ENCODE results near the gene PAF1. TPM values are rescaled to one million over a fixed set of nuclear protein-coding genes. Genes with fewer than 3 reads are reported as not detected.

PAF1 gene
- 10 to 100 TPM; 41.3 to 49.5 (median 45.2) TPM for total RNA-seq

DNA sequence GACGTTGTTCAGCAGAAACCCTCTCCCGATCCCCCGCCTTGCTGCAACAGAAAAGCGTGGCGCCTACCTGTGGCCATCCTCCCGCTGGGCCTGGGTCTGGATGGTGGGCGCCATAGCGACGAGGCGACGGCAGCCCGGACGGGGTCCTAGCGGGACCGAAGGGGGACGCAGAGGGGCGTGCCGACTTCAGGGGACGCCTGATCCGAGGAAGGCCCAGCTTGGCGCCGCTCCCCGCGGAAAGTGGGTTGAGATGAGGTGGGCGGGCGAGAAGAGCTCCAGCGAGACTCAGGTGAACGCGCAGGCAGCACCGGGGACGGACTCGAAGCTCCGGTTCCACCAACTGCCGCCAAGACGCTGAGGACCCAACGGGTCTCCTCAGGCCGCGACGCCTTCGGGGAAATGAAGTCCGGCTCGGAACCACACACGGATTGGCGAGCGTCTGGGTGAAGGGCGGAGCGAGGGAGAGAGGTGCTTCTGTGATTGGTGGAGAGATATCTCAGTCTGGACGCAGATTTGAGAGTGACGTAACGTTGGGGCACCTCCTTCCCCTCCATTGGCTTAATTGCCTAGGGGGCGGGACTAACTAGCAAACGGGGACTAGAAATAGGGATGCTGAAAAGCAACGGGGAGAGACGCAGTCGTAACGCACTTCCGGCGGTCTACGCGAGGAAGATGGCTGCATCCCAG is at the start of gene PAF1, which contains the start of gene MED29:
TSS of gene PAF1 (minus strand) at position 356 of the 687 bp plus-strand sequence. CDS start at position 114, 242 bp downstream.
TSS of gene MED29 (plus strand) at position 628 of the 687 bp plus-strand sequence. CDS start at position 673, 45 bp downstream.
- TF ChIP-seq, protein P1, sequence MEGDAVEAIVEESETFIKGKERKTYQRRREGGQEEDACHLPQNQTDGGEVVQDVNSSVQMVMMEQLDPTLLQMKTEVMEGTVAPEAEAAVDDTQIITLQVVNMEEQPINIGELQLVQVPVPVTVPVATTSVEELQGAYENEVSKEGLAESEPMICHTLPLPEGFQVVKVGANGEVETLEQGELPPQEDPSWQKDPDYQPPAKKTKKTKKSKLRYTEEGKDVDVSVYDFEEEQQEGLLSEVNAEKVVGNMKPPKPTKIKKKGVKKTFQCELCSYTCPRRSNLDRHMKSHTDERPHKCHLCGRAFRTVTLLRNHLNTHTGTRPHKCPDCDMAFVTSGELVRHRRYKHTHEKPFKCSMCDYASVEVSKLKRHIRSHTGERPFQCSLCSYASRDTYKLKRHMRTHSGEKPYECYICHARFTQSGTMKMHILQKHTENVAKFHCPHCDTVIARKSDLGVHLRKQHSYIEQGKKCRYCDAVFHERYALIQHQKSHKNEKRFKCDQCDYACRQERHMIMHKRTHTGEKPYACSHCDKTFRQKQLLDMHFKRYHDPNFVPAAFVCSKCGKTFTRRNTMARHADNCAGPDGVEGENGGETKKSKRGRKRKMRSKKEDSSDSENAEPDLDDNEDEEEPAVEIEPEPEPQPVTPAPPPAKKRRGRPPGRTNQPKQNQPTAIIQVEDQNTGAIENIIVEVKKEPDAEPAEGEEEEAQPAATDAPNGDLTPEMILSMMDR (IDR thresholded peaks at IDR 0.05), result peak; percentile 12 to 29 (median 18)
- peak; percentile 94 to 98 (median 96) for TF ChIP-seq POLR2AphosphoS5 (IDR thresholded peaks at IDR 0.05)
- peak; percentile 59 for TF ChIP-seq POLR2A (IDR thresholded peaks at IDR 0.05)
- intact Hi-C loops (cut with DNase I; ENCODE audit: low total_unique reads), result no loop called here
- H3K27ac ChIP-seq, result peak within 1 kb of the TSS; percentile 99 to 100
- no peaks in the 10 kb centered on the region for H3K36me3 ChIP-seq
- H3K4me1 ChIP-seq, result peaks cover 8 to 15% of the 10 kb centered on the region in 2 donors
- H3K9me3 ChIP-seq, result no peaks in the 10 kb centered on the region
- H3K4me3 ChIP-seq, result peak within 1 kb of the TSS; percentile 64 to 95 (median 84)
- DNase-seq (ENCODE audit: low spot score in 2 of 2), result peak; percentile 97 to 99
- no peaks in the 10 kb centered on the region for H3K27me3 ChIP-seq

DNA sequence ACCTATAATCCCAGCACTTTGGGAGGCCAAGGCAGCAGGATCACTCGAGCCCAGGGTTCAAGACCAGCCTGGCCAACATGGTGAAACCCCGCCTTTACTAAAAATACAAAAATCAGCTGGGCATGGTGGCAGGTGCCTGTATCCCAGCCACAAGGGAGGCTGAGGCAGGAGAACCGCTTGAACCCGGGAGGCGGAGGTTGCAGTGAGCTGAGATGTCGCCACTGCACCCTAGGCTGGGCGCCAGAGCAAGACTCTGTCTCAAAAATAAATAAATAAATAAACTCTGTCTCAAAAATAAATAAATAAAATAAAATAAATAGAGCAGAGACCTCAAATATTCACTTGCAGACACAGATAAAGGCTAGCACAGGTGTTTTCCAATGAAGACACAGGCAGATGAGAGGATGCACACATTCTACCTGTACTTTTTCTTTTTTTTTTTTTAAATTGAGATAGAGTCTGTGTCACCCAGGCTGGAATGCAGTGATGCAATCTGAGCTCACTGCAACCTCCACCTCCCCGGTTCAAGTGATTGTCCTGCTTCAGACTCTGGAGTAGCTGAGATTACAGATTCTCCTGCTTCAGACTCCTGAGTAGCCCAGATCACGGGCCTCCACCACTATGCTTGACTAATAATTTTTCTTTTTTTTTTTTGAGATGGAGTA is 47.5 kb upstream of the PAF1 start:
- Histone ChIP-seq H3K36me3 (no peaks in the 10 kb centered on the region), H3K27me3 (no peaks in the 10 kb centered on the region), H3K27ac (no peak overlapping the region), H3K4me1 (peaks cover 4 to 19% of the 10 kb centered on the region in 2 donors), H3K4me3 (no peak overlapping the region), H3K9me3 (no peaks in the 10 kb centered on the region)
- intact Hi-C loops (cut with DNase I; ENCODE audit: low total_unique reads), result no loop called here
- TF ChIP-seq, protein P1 (IDR thresholded peaks at IDR 0.05), result no peak
- TF ChIP-seq POLR2A (IDR thresholded peaks at IDR 0.05) (no peak), POLR2AphosphoS5 (IDR thresholded peaks at IDR 0.05) (no peak)
- DNase-seq (ENCODE audit: low spot score in 2 of 2), result no peak

DNA sequence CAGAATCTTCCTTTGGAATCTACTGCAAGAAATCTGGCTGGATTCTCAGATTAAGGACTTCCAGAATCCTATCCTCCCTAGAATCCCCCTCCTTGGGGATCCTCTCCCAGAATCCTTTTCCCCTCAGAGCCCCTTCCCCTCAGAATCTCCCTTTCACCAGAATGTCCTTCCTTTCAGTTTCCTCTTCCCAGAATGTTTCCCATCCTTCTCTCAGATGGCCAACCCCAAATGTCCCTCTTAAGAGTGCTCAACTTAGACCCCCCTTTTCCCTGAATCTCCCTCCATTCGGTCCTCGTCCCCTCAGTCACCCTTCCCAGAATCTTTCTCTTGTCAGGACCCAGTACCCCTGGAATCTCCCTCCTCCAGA is 45.4 kb upstream of the PAF1 start:
- Histone ChIP-seq H3K27ac (peak overlapping the region; percentile 87 to 92), H3K9me3 (no peaks in the 10 kb centered on the region), H3K4me3 (peak overlapping the region; percentile 83 to 98 (median 91)), H3K4me1 (peaks cover 4 to 19% of the 10 kb centered on the region in 2 donors), H3K27me3 (no peaks in the 10 kb centered on the region), H3K36me3 (peaks cover 7% of the 10 kb centered on the region)
- no peak for TF ChIP-seq POLR2A (IDR thresholded peaks at IDR 0.05)
- TF ChIP-seq, protein P1 (IDR thresholded peaks at IDR 0.05), result no peak
- intact Hi-C loops (cut with DNase I; ENCODE audit: low total_unique reads), result no loop called here
- DNase-seq (ENCODE audit: low spot score in 2 of 2), result no peak

DNA sequence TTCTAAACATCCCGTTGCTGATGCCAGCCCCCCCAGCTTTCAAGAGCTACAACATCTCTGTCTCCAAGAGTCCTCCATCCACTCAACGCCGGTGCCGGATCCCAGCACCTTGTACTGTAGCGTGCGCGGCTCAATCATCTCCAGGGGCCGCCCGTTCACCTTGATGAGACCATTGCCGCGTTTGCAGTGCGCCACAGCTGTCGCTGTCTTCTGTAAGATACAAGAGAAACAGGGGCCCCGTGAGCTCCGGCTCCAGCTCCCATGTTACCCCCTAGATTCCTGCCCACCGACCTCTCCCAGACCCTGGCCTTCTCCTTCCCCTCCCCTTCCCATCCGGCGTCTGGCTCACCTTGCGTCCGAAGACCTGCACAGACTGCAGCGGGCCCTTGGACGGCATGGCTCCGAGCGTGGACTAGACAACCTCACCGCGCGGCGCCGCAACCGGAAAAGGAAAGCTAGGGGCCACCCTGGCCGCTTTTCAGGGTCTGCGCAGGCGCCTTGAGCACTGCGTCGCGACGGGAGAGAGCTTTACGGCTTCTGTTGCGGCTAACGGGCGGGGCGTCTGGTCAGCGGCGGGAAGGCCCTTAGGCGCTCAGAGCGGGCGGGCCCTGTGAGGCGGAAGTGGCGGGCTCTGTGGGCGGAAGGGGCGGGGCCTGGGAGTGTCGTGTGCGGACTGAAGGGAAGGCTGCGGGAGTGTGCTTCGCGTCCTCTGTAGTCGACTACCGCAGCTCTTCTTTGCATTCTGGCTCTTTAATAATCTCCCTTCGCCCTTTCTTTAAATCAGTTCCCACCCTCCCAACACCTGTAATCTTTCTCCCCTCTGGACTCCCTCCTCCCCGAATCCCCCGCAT is 44.8 kb upstream of the PAF1 start, which contains the start of gene RPS16:
TSS of gene RPS16 (minus strand) at position 451 of the 851 bp plus-strand sequence. CDS start at position 397, 54 bp downstream.
- H3K27ac ChIP-seq, result peak within 1 kb of the TSS; percentile 87 to 92
- DNase-seq (ENCODE audit: low spot score in 2 of 2), result peak; percentile 98 to 100
- H3K9me3 ChIP-seq, result no peaks in the 10 kb centered on the region
- no peaks in the 10 kb centered on the region for H3K27me3 ChIP-seq
- H3K4me3 ChIP-seq, result peak within 1 kb of the TSS; percentile 83 to 98 (median 91)
- TF ChIP-seq, protein P1 (IDR thresholded peaks at IDR 0.05), result no peak
- peak; percentile 86 for TF ChIP-seq POLR2A (IDR thresholded peaks at IDR 0.05)
- TF ChIP-seq POLR2AphosphoS5 (IDR thresholded peaks at IDR 0.05), result peak; percentile 97 to 99 (median 98)
- H3K36me3 ChIP-seq, result peaks cover 7% of the 10 kb centered on the region
- peaks cover 4 to 19% of the 10 kb centered on the region in 2 donors for H3K4me1 ChIP-seq
- intact Hi-C loops (cut with DNase I; ENCODE audit: low total_unique reads), result no loop called here

Data from breast epithelium (tissue), 4 donors.